AG08396 (cell line): ENCODE data around the gene GDF11.
"Not testable (repeated sequence)": the region's sequence is repeated elsewhere in the genome, so short reads cannot be mapped to it uniquely, and the experiment has no call there.

ENCODE experiments used
- DNase-seq: peaks from one replicate; pipeline ENCODE4 v3.0.0; 2012; ENCODE audit warnings: low spot score, mixed read lengths

The GDF11 gene

DNA sequence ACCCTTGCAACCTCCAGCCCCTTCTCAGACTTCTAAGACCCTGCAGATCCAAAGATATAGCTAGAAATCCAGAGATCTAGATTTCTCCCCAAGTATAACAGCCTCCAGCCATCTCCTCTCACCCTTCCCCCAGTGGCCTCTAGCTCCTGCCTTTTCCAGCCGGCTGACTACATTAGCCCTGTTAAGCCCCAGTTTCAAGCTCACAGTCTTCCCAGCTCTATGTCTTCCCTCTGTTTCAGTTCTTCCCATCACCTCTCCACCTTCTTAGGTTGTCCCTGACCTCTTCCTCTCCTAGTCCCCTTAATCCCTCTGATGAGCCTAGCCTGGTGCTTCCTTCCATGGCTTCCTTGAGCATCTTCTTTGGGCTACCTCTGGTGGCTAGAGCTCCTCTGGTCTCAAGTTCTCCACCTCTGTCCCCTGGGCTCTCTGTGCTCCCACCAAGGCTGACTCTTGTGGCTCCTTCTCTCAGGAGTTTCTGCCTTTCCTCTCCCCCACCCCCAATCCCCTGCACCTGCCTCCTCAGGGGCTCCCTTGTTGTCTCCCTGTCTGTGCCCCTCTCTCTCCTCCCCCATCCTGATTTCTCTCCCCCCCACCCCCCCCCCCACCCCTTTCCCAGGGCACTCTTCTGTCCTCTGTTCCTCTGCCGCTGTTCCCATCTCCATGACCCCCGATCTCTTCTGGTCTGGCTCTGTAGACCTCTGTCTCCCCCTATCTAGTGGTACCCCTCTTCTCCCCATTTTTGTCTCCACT, 816 bp upstream of the GDF11 start:
- DNase-seq: no peak

DNA sequence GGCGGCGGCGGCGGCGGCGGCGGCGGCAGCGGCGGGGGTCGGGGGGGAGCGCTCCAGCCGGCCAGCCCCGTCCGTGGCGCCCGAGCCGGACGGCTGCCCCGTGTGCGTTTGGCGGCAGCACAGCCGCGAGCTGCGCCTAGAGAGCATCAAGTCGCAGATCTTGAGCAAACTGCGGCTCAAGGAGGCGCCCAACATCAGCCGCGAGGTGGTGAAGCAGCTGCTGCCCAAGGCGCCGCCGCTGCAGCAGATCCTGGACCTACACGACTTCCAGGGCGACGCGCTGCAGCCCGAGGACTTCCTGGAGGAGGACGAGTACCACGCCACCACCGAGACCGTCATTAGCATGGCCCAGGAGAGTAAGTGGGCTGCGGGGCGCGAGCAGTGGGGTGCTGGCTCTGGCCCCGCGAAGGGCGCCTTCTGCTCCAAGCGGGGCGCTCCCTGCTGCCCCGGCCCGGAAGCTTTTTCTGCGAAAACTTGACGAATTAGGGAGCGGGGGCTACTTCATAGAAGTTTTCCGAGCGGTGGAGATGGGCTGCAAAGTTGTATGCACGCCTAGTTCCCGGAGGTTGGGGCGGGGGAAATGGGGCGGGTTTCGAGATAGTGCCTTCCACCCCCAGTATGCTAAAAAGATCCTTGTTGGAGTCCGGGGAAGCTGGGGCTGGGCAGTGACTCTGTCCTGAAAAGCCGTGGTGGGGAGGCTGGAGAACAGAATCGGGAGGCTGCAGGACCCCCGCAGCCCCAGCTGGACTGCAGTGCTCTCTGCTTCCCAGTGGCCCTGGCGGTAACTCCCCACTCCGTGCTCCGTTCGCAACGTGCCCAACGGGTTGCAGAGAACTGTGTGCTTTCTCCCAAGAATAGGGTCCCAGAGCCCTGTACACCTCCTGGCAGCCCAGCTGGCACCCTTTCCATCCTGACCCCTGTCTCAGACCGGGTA, 751 bp downstream of the GDF11 start:
- peak; percentile 74 for DNase-seq

DNA sequence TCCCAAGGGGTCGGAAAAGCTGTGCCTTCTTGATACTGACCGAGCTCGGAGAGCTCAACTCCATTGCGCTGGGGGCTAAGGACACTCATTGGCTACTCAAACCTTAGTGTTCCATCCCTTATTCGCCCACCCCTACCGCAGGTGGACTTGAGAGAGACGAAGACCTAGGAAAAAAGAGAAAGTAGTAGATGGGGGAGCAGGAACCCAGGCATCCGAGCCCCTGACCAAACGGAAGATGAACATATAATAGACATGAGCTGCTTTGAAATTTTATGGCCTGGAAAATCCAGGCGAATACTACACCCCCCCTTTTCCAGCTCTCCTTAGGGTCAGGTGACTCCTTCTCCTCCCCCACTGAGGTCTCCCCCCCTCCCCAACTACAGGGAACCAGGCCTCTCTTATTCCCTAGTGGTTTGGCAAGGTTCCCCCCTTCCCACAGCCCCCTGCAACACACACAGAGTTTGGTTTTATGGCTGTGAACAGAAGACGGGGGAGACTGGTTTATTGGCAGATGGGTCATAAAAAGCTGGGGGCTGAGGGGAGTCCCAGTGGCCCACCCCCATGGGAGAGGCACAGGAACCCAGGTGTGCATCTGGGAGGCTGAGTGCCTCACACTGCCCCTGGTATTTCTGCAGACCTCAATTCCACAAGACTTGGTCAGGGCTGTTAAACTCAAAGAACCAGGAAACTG, 1.6 kb downstream of the GDF11 start:
- DNase-seq: no peak

DNA sequence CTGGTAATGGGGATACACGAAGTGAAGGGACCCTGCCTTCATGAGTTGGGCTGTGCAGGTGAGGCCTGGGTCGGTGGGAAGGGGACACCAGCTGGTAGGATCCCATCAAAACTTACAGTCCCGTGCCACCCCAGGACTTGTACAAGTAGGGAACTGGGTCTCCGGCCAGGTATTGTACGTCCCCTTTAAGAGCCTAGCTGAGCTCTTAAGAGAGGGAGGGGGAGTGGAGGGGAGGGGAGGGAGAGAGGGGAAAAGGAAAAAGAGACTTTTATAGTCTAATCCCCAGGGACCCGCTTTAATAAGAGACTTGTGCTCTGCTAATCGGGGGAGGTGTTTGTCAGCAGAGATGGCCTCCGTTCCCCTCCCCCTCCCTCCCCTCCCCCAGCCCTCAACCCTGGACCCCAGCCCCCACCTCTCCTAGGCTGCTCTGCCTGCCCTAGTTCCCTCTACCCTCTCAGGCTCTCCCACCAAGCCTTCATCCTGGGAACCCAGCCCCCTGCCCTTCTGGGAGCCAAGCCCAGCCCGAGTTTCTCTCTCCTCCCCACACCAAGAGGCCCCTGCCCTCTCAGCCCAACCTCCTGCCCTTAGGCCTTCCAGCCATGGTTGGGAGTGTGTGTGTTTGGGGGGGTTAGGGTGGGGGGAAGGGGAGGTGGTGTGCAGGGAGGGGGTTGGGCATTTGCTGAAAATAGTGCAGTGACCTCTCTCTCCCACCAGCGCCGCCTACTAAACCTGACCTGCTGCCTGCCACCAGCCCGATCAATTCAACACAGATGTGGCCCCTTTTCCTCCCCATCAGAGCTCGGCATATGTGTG, 2.6 kb downstream of the GDF11 start:
- DNase-seq: no peak

DNA sequence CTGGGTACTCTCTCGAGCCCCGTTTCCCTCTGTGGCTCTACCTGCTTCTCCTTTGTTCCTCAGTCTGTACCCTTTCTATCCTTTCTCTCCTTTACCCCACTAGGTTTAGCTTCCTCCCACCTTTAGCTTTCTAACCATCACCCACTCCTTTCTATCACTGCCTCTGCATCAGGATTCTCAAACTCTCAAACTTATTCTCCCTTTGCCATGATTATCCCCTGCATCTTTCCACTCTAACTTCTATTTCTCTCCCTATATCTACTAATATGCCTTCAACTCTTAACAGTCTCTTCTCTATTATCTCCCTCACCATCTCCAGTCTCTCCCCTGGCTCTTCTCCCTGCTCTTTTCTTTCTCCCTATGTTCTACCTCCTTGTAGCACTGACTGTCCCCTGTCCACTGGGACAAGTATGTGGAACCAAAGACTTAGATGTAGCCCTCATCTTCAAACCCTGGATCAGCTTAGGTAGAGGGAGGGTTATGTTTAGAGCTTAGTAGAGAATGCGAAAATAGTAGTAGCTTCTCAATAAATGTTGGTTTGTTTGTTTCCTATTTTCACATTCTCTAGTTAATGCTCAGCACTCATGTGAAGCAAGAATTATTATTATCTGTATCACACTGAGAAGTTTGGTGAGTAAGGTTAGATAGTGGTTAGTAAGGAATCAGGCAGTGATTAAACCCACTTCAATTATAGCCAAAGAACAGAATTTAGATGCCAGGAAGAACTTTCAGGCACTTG, 3.4 kb downstream of the GDF11 start:
- no peak for DNase-seq

DNA sequence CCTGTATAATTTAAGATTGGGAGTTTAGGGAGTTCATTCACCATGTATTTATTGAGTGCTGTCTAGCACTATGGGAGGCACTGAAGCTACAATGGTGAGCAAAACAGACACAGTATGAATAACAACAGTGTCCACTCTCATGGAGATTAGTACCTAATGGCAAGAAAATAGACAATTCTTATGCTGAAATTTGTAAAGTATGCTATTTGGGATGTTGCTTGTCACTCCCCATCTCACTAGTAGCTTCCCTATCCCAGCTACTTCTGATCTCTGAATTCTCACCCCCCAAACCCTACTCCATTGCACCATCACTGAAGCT, 4.0 kb downstream of the GDF11 start:
- DNase-seq: no peak

DNA sequence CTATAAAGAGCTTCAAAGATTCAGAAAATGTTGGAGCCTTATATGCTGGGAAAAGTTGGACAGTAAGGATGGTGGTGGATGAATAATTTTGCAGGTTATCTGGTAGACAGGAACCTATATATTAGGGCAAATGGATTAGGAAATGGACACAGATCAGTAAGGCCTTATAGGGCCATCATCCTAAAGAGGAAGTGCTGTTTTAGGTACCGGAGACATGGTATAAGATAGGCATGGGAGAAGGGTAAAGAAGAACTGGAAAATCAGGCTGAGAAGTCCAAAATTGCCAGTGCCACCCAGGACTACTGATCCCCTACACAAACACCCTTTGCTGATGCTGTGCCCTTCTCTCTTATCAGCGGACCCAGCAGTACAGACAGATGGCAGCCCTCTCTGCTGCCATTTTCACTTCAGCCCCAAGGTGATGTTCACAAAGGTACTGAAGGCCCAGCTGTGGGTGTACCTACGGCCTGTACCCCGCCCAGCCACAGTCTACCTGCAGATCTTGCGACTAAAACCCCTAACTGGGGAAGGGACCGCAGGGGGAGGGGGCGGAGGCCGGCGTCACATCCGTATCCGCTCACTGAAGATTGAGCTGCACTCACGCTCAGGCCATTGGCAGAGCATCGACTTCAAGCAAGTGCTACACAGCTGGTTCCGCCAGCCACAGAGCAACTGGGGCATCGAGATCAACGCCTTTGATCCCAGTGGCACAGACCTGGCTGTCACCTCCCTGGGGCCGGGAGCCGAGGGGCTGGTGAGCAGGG, 5.5 kb downstream of the GDF11 start:
- no peak for DNase-seq

DNA sequence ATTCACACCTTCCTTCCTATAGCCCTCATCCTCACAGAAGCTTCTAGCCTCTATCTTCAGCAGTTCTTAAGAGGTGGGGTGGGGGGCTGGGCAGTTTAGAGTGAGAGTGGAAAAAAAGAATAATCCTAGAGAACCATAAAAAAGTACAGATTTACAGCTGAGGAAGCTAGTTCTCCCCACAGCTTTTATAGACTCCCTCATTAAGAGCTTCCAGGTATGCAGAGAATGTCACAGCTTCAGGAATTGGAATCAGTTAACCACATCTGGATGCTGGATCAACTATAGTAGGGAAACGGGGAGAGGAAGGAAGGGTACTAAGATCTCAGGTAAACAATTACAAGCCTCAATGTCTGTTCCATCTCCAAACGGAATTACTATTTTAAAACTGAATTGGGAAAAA, 12.3 kb downstream of the GDF11 start:
- no peak for DNase-seq

DNA sequence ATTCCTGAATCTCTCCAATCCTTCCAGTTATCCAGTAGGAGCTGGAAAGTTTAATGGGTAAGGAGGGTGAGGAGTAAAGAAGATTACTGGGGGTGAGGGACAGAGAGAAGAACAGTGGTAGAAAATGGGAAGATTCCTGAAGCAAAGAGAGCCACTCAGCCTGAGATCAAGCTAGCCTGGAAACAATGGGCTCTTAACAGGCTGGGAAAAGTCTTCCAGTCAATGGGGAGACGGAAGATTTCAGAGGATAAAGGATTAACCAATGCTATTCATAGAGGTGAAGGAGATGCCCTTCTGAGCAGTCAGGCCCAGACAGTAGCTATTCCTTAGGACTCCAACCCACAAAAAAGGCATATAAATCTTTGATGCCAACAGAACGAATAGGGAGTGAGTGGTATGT, 14.8 kb downstream of the GDF11 start:
- DNase-seq: no peak

DNA sequence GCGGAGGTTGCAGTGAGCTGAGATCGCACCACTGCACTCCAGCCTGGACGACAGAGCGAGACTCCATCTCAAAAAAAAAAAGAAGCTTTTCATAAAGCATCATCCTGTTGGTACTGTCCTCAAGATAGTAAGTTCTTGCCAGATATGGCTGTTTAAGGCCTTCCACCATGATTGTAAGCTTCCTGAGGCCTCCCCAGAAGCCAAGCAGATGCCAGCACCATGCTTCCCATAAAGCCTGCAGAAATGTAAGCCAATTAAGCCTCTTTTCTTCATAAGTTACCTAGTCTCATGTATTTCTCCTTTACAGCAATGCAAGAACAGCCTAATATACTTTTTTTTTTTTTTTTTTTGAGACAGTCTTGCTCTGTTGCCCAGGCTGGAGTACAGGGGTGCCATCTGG, 15.7 kb downstream of the GDF11 start:
- not testable (repeated sequence) for DNase-seq

DNA sequence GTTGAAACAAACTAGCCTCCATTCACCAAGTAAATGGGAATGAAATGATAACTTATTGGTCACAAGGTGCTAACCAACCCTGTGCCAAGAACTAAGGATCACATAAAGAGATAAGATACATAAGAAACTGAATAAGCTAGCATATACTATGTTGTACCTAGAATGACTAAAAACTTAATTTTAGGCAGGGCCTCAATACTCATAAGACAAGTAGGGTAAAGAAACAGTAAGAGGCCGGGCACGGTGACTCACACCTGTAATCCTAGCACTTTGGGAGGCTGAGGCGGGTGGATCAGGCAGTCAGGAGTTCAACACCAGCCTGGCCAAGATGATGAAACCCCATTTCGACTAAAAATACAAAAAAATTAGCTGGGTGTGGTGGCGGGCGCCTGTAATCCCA, 17.7 kb downstream of the GDF11 start:
- no peak for DNase-seq

DNA sequence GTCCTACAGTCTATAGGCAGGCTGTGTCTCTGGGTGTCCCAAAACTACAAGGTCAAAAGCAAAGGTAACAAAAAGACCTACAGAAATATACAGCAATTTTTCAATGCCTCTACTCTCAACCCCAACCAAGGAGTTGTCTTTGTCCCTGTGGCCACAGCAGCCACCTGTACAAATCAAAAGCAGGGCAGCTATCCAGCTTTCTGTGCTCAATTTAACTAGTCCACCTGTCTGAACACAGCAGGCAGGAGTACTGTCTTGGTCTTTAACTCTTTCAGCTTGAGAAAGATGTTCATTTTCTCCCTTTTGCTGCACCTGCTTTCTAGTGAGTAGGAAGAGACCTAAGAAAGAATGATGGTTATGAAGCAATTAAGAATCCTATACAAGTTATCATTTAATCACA, 19.7 kb downstream of the GDF11 start:
- DNase-seq: no peak

DNA sequence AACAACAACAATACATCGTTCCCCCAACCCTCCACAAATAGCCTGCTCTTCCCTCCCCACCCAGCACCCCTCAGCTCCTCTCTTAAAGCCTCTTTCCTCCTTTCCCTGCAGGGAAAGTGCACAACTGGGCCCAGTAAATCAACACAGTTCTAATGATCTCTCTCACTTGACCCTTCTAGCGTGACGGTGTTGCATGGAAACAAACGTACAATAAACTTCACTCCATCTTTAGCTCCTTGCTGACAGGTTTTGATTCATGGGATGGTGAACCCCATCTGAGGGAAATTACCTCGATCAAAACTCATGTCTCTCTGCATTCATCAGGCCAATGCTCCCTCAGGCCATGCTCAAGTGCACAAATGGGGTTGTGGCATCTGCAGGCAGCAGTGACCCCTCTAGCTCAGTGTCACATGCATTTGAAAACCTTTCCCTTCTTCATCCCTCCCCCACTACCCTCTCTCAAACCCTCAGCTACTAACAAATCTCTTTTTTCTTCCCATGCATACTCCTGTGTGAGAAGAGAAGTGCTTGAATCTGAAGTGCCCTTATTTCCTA, 22.9 kb downstream of the GDF11 start:
- DNase-seq: no peak

DNA sequence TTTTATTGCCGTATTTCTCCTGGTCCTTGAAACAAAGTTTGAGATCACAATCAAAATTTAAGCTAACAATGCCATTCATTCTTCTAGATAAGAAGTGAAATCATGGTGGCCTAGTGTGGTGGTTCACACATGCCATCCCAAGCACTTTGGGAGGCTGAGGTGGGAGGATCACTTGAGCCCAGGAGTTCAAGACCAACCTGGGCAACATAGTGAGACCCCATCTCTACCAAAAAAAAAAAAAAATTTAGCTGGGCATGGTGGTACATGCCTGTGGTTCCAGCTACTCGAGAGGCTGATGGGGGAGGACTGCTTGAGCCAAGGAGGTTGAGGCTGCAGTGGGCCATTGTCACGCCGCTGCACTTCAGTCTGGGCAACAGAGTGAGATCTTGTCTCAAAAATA, 24.2 kb downstream of the GDF11 start:
- no peak for DNase-seq

DNA sequence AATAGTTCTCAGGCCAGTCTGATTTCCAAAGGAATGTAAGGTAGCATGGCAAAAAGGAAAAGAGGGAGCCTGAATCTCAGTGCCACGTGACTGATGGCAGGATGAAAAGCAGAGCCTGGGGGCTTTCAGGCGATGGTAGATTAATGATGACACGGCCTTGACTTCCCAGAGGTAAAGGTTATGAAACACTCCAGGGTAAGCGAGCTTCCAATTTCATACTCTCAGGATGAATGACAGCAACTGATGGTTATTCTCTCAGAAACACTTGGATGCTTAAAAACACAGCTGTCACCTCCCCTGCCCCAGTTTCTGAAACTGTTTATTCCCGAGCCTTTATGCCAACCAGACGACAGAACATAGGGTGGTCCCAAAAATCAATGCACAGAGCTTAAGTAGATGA, 28.8 kb downstream of the GDF11 start:
- no peak for DNase-seq

DNA sequence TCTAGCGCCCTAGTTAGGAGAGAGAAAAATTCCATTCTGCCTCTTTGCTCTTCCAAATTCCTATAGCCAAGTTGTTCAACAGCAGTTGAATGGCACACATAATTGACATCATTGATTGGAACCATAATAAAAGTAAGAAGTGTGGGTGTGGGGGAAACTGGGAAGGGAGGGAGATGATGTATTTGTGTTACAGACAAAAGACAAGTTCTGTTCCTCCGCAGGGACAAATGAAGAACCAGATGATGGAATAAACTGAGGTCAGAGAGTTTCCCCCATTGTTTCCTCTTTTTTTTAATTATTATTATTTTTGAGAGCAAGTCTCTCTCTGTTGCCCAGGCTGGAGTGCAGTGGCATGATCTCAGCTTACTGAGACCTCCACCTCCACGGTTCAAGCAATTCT, 34.9 kb downstream of the GDF11 start:
- DNase-seq: no peak

DNA sequence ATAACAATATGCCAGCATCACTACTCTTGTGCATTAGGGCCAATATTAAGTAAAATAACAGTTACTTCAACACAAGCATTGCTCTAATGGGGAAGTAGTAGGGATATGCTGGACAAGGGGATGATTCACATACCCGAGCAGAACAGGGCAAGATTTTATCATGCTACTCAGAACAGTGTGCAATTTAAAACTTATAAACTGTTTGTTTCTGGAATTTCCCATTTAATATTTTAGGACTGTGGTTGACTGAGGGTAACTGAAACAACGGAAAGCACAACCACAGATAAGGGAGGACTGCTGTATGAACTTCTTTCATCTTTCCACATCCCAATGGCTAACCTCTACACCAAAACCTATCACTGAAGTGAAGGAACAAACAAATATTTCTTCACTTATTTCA, 37.8 kb downstream of the GDF11 start:
- no peak for DNase-seq

DNA sequence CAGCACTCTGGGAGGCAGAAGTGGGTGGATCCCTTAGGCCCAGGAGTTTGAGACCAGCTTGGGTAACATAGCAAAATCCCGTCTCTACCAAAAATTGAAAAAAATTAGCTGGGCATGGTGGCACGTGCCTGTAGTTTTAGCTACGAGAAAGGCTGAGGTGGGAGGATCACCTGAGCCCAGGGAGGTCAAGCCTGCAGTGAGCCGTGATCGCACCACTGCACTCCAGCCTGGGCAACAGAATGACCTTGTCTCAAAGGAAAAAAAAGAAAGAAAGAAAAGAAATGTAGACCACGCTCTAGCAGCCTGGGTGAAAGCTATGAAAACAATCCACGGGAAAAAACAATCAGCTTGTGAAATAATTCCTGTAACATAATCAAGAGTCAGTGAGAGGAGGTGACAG, 45.6 kb downstream of the GDF11 start:
- no peak for DNase-seq

DNA sequence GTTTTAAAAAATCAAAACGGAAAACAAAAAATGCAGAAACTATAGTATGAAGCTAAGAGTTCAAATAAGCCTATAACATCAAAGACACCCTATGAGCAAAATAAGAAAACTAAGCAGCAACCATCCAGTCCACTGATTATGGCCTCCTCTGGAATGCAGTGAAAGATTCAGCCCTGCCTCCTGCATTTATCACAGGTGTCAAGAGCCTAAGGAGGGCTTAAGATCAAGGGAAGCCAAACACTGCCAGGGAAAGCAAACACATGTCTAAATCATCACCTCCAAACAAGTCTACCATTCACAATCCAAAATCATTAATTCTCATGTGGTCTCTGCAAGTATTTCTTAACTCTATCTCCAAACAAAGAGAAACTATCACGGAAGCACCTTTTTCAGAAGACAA, 46.2 kb downstream of the GDF11 start:
- no peak for DNase-seq

DNA sequence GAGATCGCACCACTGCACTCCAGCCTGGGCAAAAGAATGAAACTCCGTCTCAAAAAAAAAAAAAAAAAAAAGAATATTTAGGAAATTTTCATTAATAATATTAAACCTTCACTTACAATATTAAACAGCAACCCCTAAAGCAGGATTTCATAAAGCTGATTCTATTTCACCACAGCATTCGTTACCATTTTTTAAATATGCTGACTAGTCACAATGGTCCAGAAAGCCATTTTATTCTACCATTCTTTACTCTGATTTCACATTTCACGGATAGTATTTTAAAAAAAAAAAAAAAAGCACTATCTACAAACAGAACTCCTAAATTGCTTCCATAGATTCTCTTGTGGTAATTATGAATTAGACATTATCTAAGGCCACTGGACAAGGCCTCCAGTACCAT, 47.0 kb downstream of the GDF11 start:
- no peak for DNase-seq
